Endometrium (tissue), 2 donors: ENCODE measurements around the gene DDX23.
"Not testable (repeated sequence)": the region's sequence is repeated elsewhere in the genome, so short reads cannot be mapped to it uniquely, and the experiment has no call there.

Experiments
- FAIRE-seq: peaks from 2 replicates; lab custom pipeline; 2012; peaks lifted over from hg19 to GRCh38; lab: Jason Lieb, UNC
- donor health status: control.
- donor health status: control.

Gene DDX23

GRCh38 chr12:48862760-48863159 lies 10.8 kb upstream of the DDX23 start:
- no peak for FAIRE-seq

GRCh38 chr12:48861111-48861510 lies 9.1 kb upstream of the DDX23 start:
- no peak for FAIRE-seq

GRCh38 chr12:48860236-48860635 lies 8.3 kb upstream of the DDX23 start:
- not testable (repeated sequence) for FAIRE-seq

GRCh38 chr12:48859607-48860006 lies 7.6 kb upstream of the DDX23 start:
- FAIRE-seq, result no peak

- no peak for FAIRE-seq
Measured at GRCh38 chr12:48858043-48858442, 6.1 kb upstream of the DDX23 start.

GRCh38 chr12:48857278-48857994 lies 5.5 kb upstream of the DDX23 start:
- no peak for FAIRE-seq

GRCh38 chr12:48856379-48856778 lies 4.4 kb upstream of the DDX23 start:
- no peak for FAIRE-seq

GRCh38 chr12:48854932-48855331 lies 3.0 kb upstream of the DDX23 start:
- not testable (repeated sequence) for FAIRE-seq

GRCh38 chr12:48854488-48854887 lies 2.5 kb upstream of the DDX23 start:
- FAIRE-seq, result no peak

GRCh38 chr12:48852734-48853688 lies 1.0 kb upstream of the DDX23 start:
- FAIRE-seq, result peak; percentile 72

- FAIRE-seq, result not testable (repeated sequence)
Measured at GRCh38 chr12:48842021-48842420, 9.9 kb downstream of the DDX23 start.

- no peak for FAIRE-seq
Measured at GRCh38 chr12:48838048-48838447, 13.9 kb downstream of the DDX23 start.

- no peak for FAIRE-seq
Measured at GRCh38 chr12:48832321-48833060, 19.5 kb downstream of the DDX23 start.

GRCh38 chr12:48831257-48831656 lies 20.7 kb downstream of the DDX23 start:
- FAIRE-seq, result no peak

- no peak for FAIRE-seq
Measured at GRCh38 chr12:48828841-48829575, 23.0 kb downstream of the DDX23 start.

- FAIRE-seq, result no peak
Measured at GRCh38 chr12:48828293-48828692, 23.7 kb downstream of the DDX23 start.

GRCh38 chr12:48827513-48828096 lies 24.4 kb downstream of the DDX23 start:
- no peak for FAIRE-seq

GRCh38 chr12:48827026-48827425 lies 24.9 kb downstream of the DDX23 start:
- no peak for FAIRE-seq

- no peak for FAIRE-seq
Measured at GRCh38 chr12:48826209-48826855, 25.6 kb downstream of the DDX23 start.

GRCh38 chr12:48824905-48825304 lies 27.1 kb downstream of the DDX23 start:
- no peak for FAIRE-seq

- FAIRE-seq, result no peak
Measured at GRCh38 chr12:48824112-48824511, 27.9 kb downstream of the DDX23 start.
